WTC11 (cell line): Measurements from ENCODE around the gene LIN28A. TPM values are rescaled to one million over a fixed set of nuclear protein-coding genes. Genes with fewer than 3 reads are reported as not detected.

Experiments used
- AFF4 ChIP-seq: sonication (generic); formaldehyde crosslinking; IDR thresholded peaks from 2 replicates; pipeline ENCODE4 v1.8.1; 2023; ENCODE audit warnings: mild to moderate bottlenecking, missing genetic modification reagents, borderline replicate concordance
- CDX4 ChIP-seq: fragments of 250-450 bp; sonication (Bioruptor Pico); IDR thresholded peaks from 2 replicates; pipeline ENCODE4 v1.9.0; 2021; ENCODE audit warnings: moderate library complexity, mild to moderate bottlenecking, inconsistent platforms, borderline replicate concordance
- CREB1 ChIP-seq: sonication (generic); formaldehyde crosslinking; IDR thresholded peaks from 2 replicates; pipeline ENCODE4 v1.8.0; 2023; ENCODE audit warnings: mild to moderate bottlenecking, missing genetic modification reagents
- E2F1 ChIP-seq: sonication (generic); formaldehyde crosslinking; IDR thresholded peaks from 2 replicates; pipeline ENCODE4 v1.8.0; 2022; ENCODE audit warnings: mild to moderate bottlenecking, missing genetic modification reagents
- E2F5 ChIP-seq: sonication (generic); formaldehyde crosslinking; IDR thresholded peaks from 2 replicates; pipeline ENCODE4 v1.8.1; 2022; ENCODE audit warnings: mild to moderate bottlenecking, moderate library complexity, missing genetic modification reagents
- FOXP1 ChIP-seq: sonication (generic); formaldehyde crosslinking; IDR thresholded peaks from 2 replicates; pipeline ENCODE4 v1.8.0; 2022; ENCODE audit warnings: missing genetic modification reagents, mild to moderate bottlenecking, moderate library complexity, borderline replicate concordance
- GTF2I ChIP-seq: fragments of 250-450 bp; sonication (Bioruptor Pico); conservative IDR thresholded peaks from 2 replicates; pipeline ENCODE4 v1.4.0; 2021; ENCODE audit warnings: mild to moderate bottlenecking
- HMGA2 ChIP-seq: fragments of 250-450 bp; sonication (Bioruptor Pico); IDR thresholded peaks from 2 replicates; pipeline ENCODE4 v1.4.0; 2021; ENCODE audit warnings: mild to moderate bottlenecking, moderate library complexity
- KAT7 ChIP-seq: sonication (generic); formaldehyde crosslinking; IDR thresholded peaks from 2 replicates; pipeline ENCODE4 v1.8.1; 2023; ENCODE audit warnings: missing genetic modification reagents, mild to moderate bottlenecking, borderline replicate concordance
- MYBL2 ChIP-seq: sonication (generic); formaldehyde crosslinking; IDR thresholded peaks from 2 replicates; pipeline ENCODE4 v1.8.1; 2023; ENCODE audit warnings: mild to moderate bottlenecking, moderate library complexity, missing genetic modification reagents
- NFYB ChIP-seq: sonication (generic); formaldehyde crosslinking; conservative IDR thresholded peaks from 2 replicates; pipeline ENCODE4 v1.8.0; 2022; ENCODE audit warnings: low read depth, missing genetic modification reagents
- PRDM15 ChIP-seq: sonication (generic); formaldehyde crosslinking; IDR thresholded peaks from 2 replicates; pipeline ENCODE4 v1.8.0; 2022; ENCODE audit warnings: missing genetic modification reagents
- PRRX2 ChIP-seq: fragments of 250-450 bp; sonication (Bioruptor Pico); IDR thresholded peaks from 2 replicates; pipeline ENCODE4 v1.8.0; 2021; ENCODE audit warnings: mild to moderate bottlenecking
- RELA ChIP-seq: sonication (generic); formaldehyde crosslinking; IDR thresholded peaks from 2 replicates; pipeline ENCODE4 v1.8.1; 2022; ENCODE audit warnings: missing genetic modification reagents, mild to moderate bottlenecking, borderline replicate concordance
- SOX15 ChIP-seq: fragments of 250-450 bp; sonication (Bioruptor Pico); IDR thresholded peaks from 2 replicates; pipeline ENCODE4 v1.9.0; 2021; ENCODE audit warnings: mild to moderate bottlenecking
- TP53 ChIP-seq: sonication (generic); formaldehyde crosslinking; IDR thresholded peaks from 2 replicates; pipeline ENCODE4 v1.8.1; 2023; ENCODE audit warnings: mild to moderate bottlenecking, missing genetic modification reagents
- ZBTB21 ChIP-seq: sonication (generic); formaldehyde crosslinking; IDR thresholded peaks from 2 replicates; pipeline ENCODE4 v1.8.1; 2023; ENCODE audit warnings: mild to moderate bottlenecking, missing genetic modification reagents, borderline replicate concordance
- ZBTB43 ChIP-seq: sonication (generic); formaldehyde crosslinking; IDR thresholded peaks from 2 replicates; pipeline ENCODE4 v1.8.1; 2023; ENCODE audit warnings: mild to moderate bottlenecking, missing genetic modification reagents
- ZNF138 ChIP-seq: sonication (generic); formaldehyde crosslinking; conservative IDR thresholded peaks from 2 replicates; pipeline ENCODE4 v1.8.1; 2022; ENCODE audit warnings: mild to moderate bottlenecking, moderate library complexity, missing genetic modification reagents
- ZNF219 ChIP-seq: sonication (generic); formaldehyde crosslinking; IDR thresholded peaks from 2 replicates; pipeline ENCODE4 v1.8.0; 2023; ENCODE audit warnings: missing genetic modification reagents, mild to moderate bottlenecking, borderline replicate concordance
- ZNF512 ChIP-seq: sonication (generic); formaldehyde crosslinking; IDR thresholded peaks from 2 replicates; pipeline ENCODE4 v1.8.1; 2022; ENCODE audit warnings: missing genetic modification reagents, borderline replicate concordance
- ZNF671 ChIP-seq: fragments of 250-450 bp; sonication (Bioruptor Pico); IDR thresholded peaks from 2 replicates; pipeline ENCODE4 v1.8.0; 2021; ENCODE audit warnings: mild to moderate bottlenecking
- total RNA-seq: library from RNA; stranded (reverse); gene quantifications from 3 replicates; pipeline ENCODE4 v1.2.3, GENCODE V29; 2021

Gene LIN28A
- total RNA-seq, 1 experiment from 2014 or later = 1,251 TPM

GRCh38 chr1:26412180-26412840, 1.7 kb downstream of the LIN28A start (continued):
- TF ChIP-seq ZNF512 (no peak), ZBTB21 (CRISPR knock-in tag) (peak; percentile 64; the same call in 1 of the 2 replicates), E2F1 (CRISPR knock-in tag) (no peak), ZBTB43 (CRISPR knock-in tag) (no peak), CDX4 (CRISPR knock-in tag) (no peak), RELA (no peak), PRRX2 (CRISPR knock-in tag) (0 out of 2 replicates have a peak, but pooled peaks have one; percentile 3), AFF4 (CRISPR knock-in tag) (no peak), HMGA2 (CRISPR knock-in tag) (no peak), NFYB (CRISPR knock-in tag) (no peak), CREB1 (CRISPR knock-in tag) (no peak), SOX15 (CRISPR knock-in tag) (no peak), GTF2I (CRISPR knock-in tag) (no peak), FOXP1 (no peak; the same call in 1 of the 2 replicates), ZNF219 (no peak; the same call in 1 of the 2 replicates), MYBL2 (0 out of 2 replicates have a peak, but pooled peaks have one; percentile 42), TP53 (CRISPR knock-in tag) (0 out of 2 replicates have a peak, but pooled peaks have one; percentile 61), ZNF138 (CRISPR knock-in tag) (no peak), E2F5 (CRISPR knock-in tag) (no peak), PRDM15 (CRISPR knock-in tag) (no peak), KAT7 (CRISPR knock-in tag) (no peak), ZNF671 (CRISPR knock-in tag) (0 out of 2 replicates have a peak, but pooled peaks have one; percentile 3)
